H9 (cell line): ENCODE measurements around the gene VWA1. TPM values are rescaled to one million over a fixed set of nuclear protein-coding genes. Genes with fewer than 3 reads are reported as not detected.
"Not testable (repeated sequence)": the region's sequence is repeated elsewhere in the genome, so short reads cannot be mapped to it uniquely, and the experiment has no call there.

Experiments
- DNase-seq: peaks from one replicate; pipeline ENCODE4 v3.0.0-alpha.2; 2017
- H2AFZ ChIP-seq: one replicate; pipeline ENCODE4 v1.6.1; 2013; ENCODE audit warnings: mild to moderate bottlenecking, low read length, control low read depth, moderate library complexity
- H2AK5ac ChIP-seq: 2 replicates; pipeline ENCODE4 v1.6.1; 2013; ENCODE audit warnings: low read length, control low read depth, mixed read lengths; ENCODE audit not compliant: insufficient read length
- H2BK120ac ChIP-seq: one replicate; pipeline ENCODE4 v1.6.1; 2013; ENCODE audit warnings: low read depth, mild to moderate bottlenecking, low read length, control low read depth, inconsistent platforms; ENCODE audit not compliant: poor library complexity, severe bottlenecking
- H2BK12ac ChIP-seq: 2 replicates; pipeline ENCODE4 v1.6.1; 2013; ENCODE audit warnings: low read length, control low read depth, mixed read lengths, low read depth; ENCODE audit not compliant: insufficient read length
- H2BK15ac ChIP-seq: 2 replicates; pipeline ENCODE4 v1.6.1; 2013; ENCODE audit warnings: low read depth, low read length, control low read depth
- H2BK20ac ChIP-seq: one replicate; pipeline ENCODE4 v1.6.1; 2013; ENCODE audit warnings: low read depth, mild to moderate bottlenecking, low read length, control low read depth, inconsistent platforms; ENCODE audit not compliant: poor library complexity, severe bottlenecking
- H2BK5ac ChIP-seq: 2 replicates; pipeline ENCODE4 v1.6.1; 2013; ENCODE audit warnings: low read length, control low read depth, mixed read lengths; ENCODE audit not compliant: insufficient read length
- H3K14ac ChIP-seq: 2 replicates; pipeline ENCODE4 v1.6.1; 2013; ENCODE audit warnings: low read length, control low read depth; ENCODE audit not compliant: insufficient read depth
- H3K18ac ChIP-seq: 2 replicates; pipeline ENCODE4 v1.6.1; 2013; ENCODE audit warnings: low read depth, mild to moderate bottlenecking, mixed read lengths, low read length, control low read depth; ENCODE audit not compliant: insufficient read length
- H3K23ac ChIP-seq: 2 replicates; pipeline ENCODE4 v1.6.1; 2013; ENCODE audit warnings: low read length, control low read depth, mixed read lengths, low read depth; ENCODE audit not compliant: insufficient read length
- H3K23me2 ChIP-seq: 2 replicates; pipeline ENCODE4 v1.6.1; 2013; ENCODE audit warnings: low read depth, mild to moderate bottlenecking, mixed read lengths, low read length, control low read depth; ENCODE audit not compliant: insufficient read length, poor library complexity, severe bottlenecking
- H3K27ac ChIP-seq: 2 replicates; pipeline ENCODE4 v1.5.1; 2013; ENCODE audit warnings: low read length, control low read depth, mixed read lengths, low read depth; ENCODE audit not compliant: insufficient read length
- H3K27me3 ChIP-seq: 2 replicates; pipeline ENCODE4 v1.6.1; 2013; ENCODE audit warnings: low read length, control low read depth, inconsistent platforms; ENCODE audit not compliant: insufficient read depth
- H3K4ac ChIP-seq: 2 replicates; pipeline ENCODE4 v1.6.1; 2013; ENCODE audit warnings: low read depth, mild to moderate bottlenecking, control low read depth, inconsistent platforms, low read length, moderate library complexity
- H3K4me1 ChIP-seq: 2 replicates; pipeline ENCODE4 v1.6.1; 2013; ENCODE audit warnings: low read length, control low read depth, inconsistent platforms; ENCODE audit not compliant: insufficient read depth
- H3K4me2 ChIP-seq: 2 replicates; pipeline ENCODE4 v1.6.1; 2013; ENCODE audit warnings: low read length, control low read depth, mixed read lengths; ENCODE audit not compliant: insufficient read length, insufficient read depth
- H3K56ac ChIP-seq: 2 replicates; pipeline ENCODE4 v1.6.1; 2013; ENCODE audit warnings: low read depth, mild to moderate bottlenecking, mixed read lengths, low read length, control low read depth; ENCODE audit not compliant: insufficient read length
- H3K79me1 ChIP-seq: 2 replicates; pipeline ENCODE4 v1.6.1; 2013; ENCODE audit warnings: low read depth, mild to moderate bottlenecking, moderate library complexity, low read length, control low read depth, inconsistent platforms; ENCODE audit not compliant: insufficient read depth, poor library complexity, severe bottlenecking
- H3K79me2 ChIP-seq: 2 replicates; pipeline ENCODE4 v1.6.1; 2013; ENCODE audit warnings: low read length, control low read depth, inconsistent platforms; ENCODE audit not compliant: insufficient read depth
- H3K9ac ChIP-seq: 2 replicates; pipeline ENCODE4 v1.6.1; 2013; ENCODE audit warnings: low read length, control low read depth, mixed read lengths; ENCODE audit not compliant: insufficient read length; ENCODE audit errors: extremely low read depth
- H3K9me3 ChIP-seq: one replicate; pipeline ENCODE4 v1.6.1; 2013; ENCODE audit warnings: low read depth, low read length, inconsistent platforms; ENCODE audit not compliant: control insufficient read depth
- H3T11ph ChIP-seq: one replicate; pipeline ENCODE4 v1.6.1; 2013; ENCODE audit warnings: mild to moderate bottlenecking, low read length, control low read depth, inconsistent platforms
- H4K20me1 ChIP-seq: one replicate; pipeline ENCODE4 v1.6.1; 2013; ENCODE audit not compliant: control insufficient read depth, insufficient read length, insufficient read depth
- H4K5ac ChIP-seq: 2 replicates; pipeline ENCODE4 v1.6.1; 2013; ENCODE audit warnings: low read depth, mild to moderate bottlenecking, mixed read lengths, low read length, control low read depth; ENCODE audit not compliant: insufficient read length
- H4K8ac ChIP-seq: replicated peaks from 2 replicates; pipeline ENCODE4 v1.6.1; 2013; ENCODE audit warnings: low read length, control low read depth, mixed read lengths, low read depth; ENCODE audit not compliant: insufficient read length
- H4K91ac ChIP-seq: 2 replicates; pipeline ENCODE4 v1.6.1; 2013; ENCODE audit warnings: low read depth, mild to moderate bottlenecking, moderate library complexity, mixed read lengths, low read length, control low read depth; ENCODE audit not compliant: insufficient read length
- H3K27ac Mint-ChIP-seq, 3 experiments: 2 replicates in 2 of 3; 3 replicates in 1 of 3; pipeline ENCODE4 v1.8.0; 2020 to 2021; ENCODE audit warnings: mixed read lengths in 3 of 3, mild to moderate bottlenecking in 1 of 3, moderate library complexity in 1 of 3
- H3K27me3 Mint-ChIP-seq: 2 replicates; pipeline ENCODE4 v1.8.0; 2021; ENCODE audit warnings: low read depth, mild to moderate bottlenecking, moderate library complexity, mixed read lengths
- H3K36me3 Mint-ChIP-seq, 3 experiments: 2 replicates in 2 of 3; 3 replicates in 1 of 3; pipeline ENCODE4 v1.8.0; 2020 to 2021; ENCODE audit warnings: low read depth in 3 of 3, mixed read lengths in 3 of 3; ENCODE audit not compliant: insufficient read depth in 1 of 3
- H3K4me1 Mint-ChIP-seq, 2 experiments: 2 replicates each; pipeline ENCODE4 v1.8.0; 2020; ENCODE audit warnings: mixed read lengths in 2 of 2
- H3K4me3 Mint-ChIP-seq, 2 experiments: 2 replicates in 1 of 2; 3 replicates in 1 of 2; pipeline ENCODE4 v1.8.0; 2020 to 2021; ENCODE audit warnings: mild to moderate bottlenecking in 2 of 2, mixed read lengths in 2 of 2, moderate library complexity in 1 of 2
- H3K9me3 Mint-ChIP-seq, 2 experiments: 2 replicates in 1 of 2; 3 replicates in 1 of 2; pipeline ENCODE4 v1.8.0; 2020; ENCODE audit warnings: mild to moderate bottlenecking in 2 of 2, mixed read lengths in 2 of 2, moderate library complexity in 1 of 2
- whole genome bisulfite sequencing: extraction: QIAGEN DNeasy Blood & Tissue Kit; methylation state at CpG from one replicate; pipeline ENCODE4 v1.1.7; 2013; ENCODE audit warnings: missing lambda C conversion rate, low lambda C conversion rate, mixed read lengths; ENCODE audit not compliant: insufficient read length; ENCODE audit errors: extremely low coverage; 5-methylcytosine and 5-hydroxymethylcytosine counted together
- total RNA-seq: library from RNA; stranded (reverse); gene quantifications from 2 replicates; pipeline ENCODE4 v1.2.1, GENCODE V29; 2021

The VWA1 gene
- total RNA-seq, 1 experiment from 2014 or later = 57.1 TPM

GRCh38 chr1:1459711-1460110 is 24.2 kb downstream of the VWA1 start:
- H2BK20ac ChIP-seq, H3K4me1 ChIP-seq, H4K5ac ChIP-seq, H3K36me3 Mint-ChIP-seq, H3K4me2 ChIP-seq, H2BK120ac ChIP-seq, H3K4me1 Mint-ChIP-seq, H3K79me1 ChIP-seq, H3K79me2 ChIP-seq, H4K20me1 ChIP-seq, H3K14ac ChIP-seq, H3K9me3 Mint-ChIP-seq, H2BK5ac ChIP-seq, H3K23me2 ChIP-seq, H3K27me3 Mint-ChIP-seq, H3T11ph ChIP-seq, H3K9ac ChIP-seq, H4K91ac ChIP-seq, H2AFZ ChIP-seq, DNase-seq, H3K23ac ChIP-seq, H2BK15ac ChIP-seq, H3K18ac ChIP-seq, H3K4ac ChIP-seq, H4K8ac ChIP-seq, H2AK5ac ChIP-seq, H3K27ac ChIP-seq, H3K27me3 ChIP-seq, H3K4me3 Mint-ChIP-seq, H2BK12ac ChIP-seq, H3K9me3 ChIP-seq, H3K56ac ChIP-seq: not testable (repeated sequence)
- H3K27ac Mint-ChIP-seq = peak overlapping the region in 1 of 3 experiments; percentile 44; a peak in 1 of 7 replicates
- no CpG with 5 or more reads among the region's 14 CpGs for WGBS
